Esophagus muscularis mucosa (tissue), 4 donors: ENCODE data around the gene KMT2E. TPM values are rescaled to one million over a fixed set of nuclear protein-coding genes. Genes with fewer than 3 reads are reported as not detected.

Experiments used
- DNase-seq: peaks from one replicate; pipeline ENCODE4 v3.0.0-alpha.2; 2017; ENCODE audit errors: extremely low spot score
- H3K27ac ChIP-seq, 4 donors: fragments of 200-600 bp; sonication (generic); replicated peaks in 1 of 4; 1 replicate in 3 of 4; 2 replicates in 1 of 4; pipeline ENCODE4 v1.5.1; 2016 to 2019; ENCODE audit warnings: mild to moderate bottlenecking in 1 of 4
- H3K27me3 ChIP-seq, 4 donors: fragments of 200-600 bp; sonication (generic); one replicate each; pipeline versions ENCODE4 v1.5.1 to v1.6.0; 2016 to 2019
- H3K36me3 ChIP-seq, 4 donors: fragments of 200-600 bp; sonication (generic); one replicate each; pipeline ENCODE4 v1.5.1; 2016 to 2019
- H3K4me1 ChIP-seq, 4 donors: fragments of 200-600 bp; sonication (generic); one replicate each; pipeline ENCODE4 v1.5.1; 2016 to 2019
- H3K4me3 ChIP-seq, 4 donors: fragments of 200-600 bp; sonication (generic); 1 replicate in 2 of 4; 2 replicates in 2 of 4; pipeline ENCODE4 v1.5.1; 2016 to 2019; ENCODE audit warnings: mild to moderate bottlenecking in 4 of 4, moderate library complexity in 1 of 4
- H3K9me3 ChIP-seq, 4 donors: fragments of 200-600 bp; sonication (generic); 1 replicate in 3 of 4; 2 replicates in 1 of 4; pipeline ENCODE4 v1.5.1; 2016 to 2019
- CTCF ChIP-seq, 3 experiments: fragments of 200-600 bp in 2 of 3; fragments of 450-650 bp in 1 of 3; sonication (generic) in 2 of 3; IDR thresholded peaks; one replicate each; pipeline ENCODE4 v1.5.1; 2017 to 2019; ENCODE audit warnings: antibody characterized with exemption in 3 of 3, mild to moderate bottlenecking in 2 of 3, moderate library complexity in 1 of 3
- EP300 ChIP-seq: sonication (generic); formaldehyde crosslinking; IDR thresholded peaks from one replicate; pipeline ENCODE4 v1.6.1; 2017; ENCODE audit warnings: antibody characterized with exemption
- POLR2A ChIP-seq: fragments of 450-650 bp; IDR thresholded peaks from one replicate; pipeline ENCODE4 v1.6.1; 2017; ENCODE audit warnings: antibody characterized with exemption, moderate library complexity, mild to moderate bottlenecking, low read depth
- POLR2AphosphoS5 ChIP-seq, 2 donors: sonication (generic); formaldehyde crosslinking; IDR thresholded peaks; one replicate each; pipeline ENCODE4 v1.6.1; 2017; ENCODE audit warnings: antibody characterized with exemption in 2 of 2
- WGBS: methylation state at CpG from one replicate; pipeline ENCODE4 v1.1.5; 2018; 5-methylcytosine and 5-hydroxymethylcytosine counted together
- intact Hi-C: fragments of 100-400 bp; cut with DNase I; formaldehyde crosslinking; loops from one replicate; pipeline ENCODE4 v1.15.1; 2023
- total RNA-seq, 4 donors: library from RNA; depleted of rRNA; stranded (reverse); fragments of >200 nt; gene quantifications; one replicate each; pipeline versions ENCODE4 v1.1.0 to v1.2.1, GENCODE V29; 2016

KMT2E gene
- total RNA-seq, 4 donors from 2014 or later = 77.0 to 109 (median 94.0) TPM

GRCh38 chr7:105149827-105150226, 135.8 kb downstream of the KMT2E start:
- H3K27me3 ChIP-seq = no peaks in the 10 kb centered on the region
- peaks cover 0 to 6% (median 3%) of the 10 kb centered on the region in 4 donors for H3K4me1 ChIP-seq
- H3K9me3 ChIP-seq = no peaks in the 10 kb centered on the region
- intact Hi-C loops = no loop called here
- H3K27ac ChIP-seq = no peak overlapping the region
- WGBS = 65% methylated on average over 3 of the region's 3 CpGs
- no peaks in the 10 kb centered on the region for H3K36me3 ChIP-seq
- TF ChIP-seq EP300 (no peak), POLR2AphosphoS5 (IDR thresholded peaks at IDR 0.05) (no peak), POLR2A (no peak), CTCF (IDR thresholded peaks at IDR 0.05) (no peak)
- DNase-seq = no peak
- no peak overlapping the region for H3K4me3 ChIP-seq

- H3K9me3 ChIP-seq = no peaks in the 10 kb centered on the region
- no peaks in the 10 kb centered on the region for H3K27me3 ChIP-seq
- WGBS = 69% methylated on average over 3 of the region's 3 CpGs
- peaks cover 0 to 11% (median 4%) of the 10 kb centered on the region in 4 donors for H3K4me1 ChIP-seq
- TF ChIP-seq EP300 (no peak), CTCF (IDR thresholded peaks at IDR 0.05) (no peak), POLR2AphosphoS5 (IDR thresholded peaks at IDR 0.05) (no peak), POLR2A (no peak)
- DNase-seq = no peak
- H3K36me3 ChIP-seq = no peaks in the 10 kb centered on the region
- no peak overlapping the region for H3K4me3 ChIP-seq
- H3K27ac ChIP-seq = no peak overlapping the region
- intact Hi-C loops = no loop called here
These were observed 137.1 kb downstream of the KMT2E start for GRCh38 chr7:105151152-105151551.

- H3K27me3 ChIP-seq = no peaks in the 10 kb centered on the region
- WGBS = 88% methylated on average over 6 of the region's 6 CpGs
- H3K27ac ChIP-seq = no peak overlapping the region
- H3K4me1 ChIP-seq = peaks cover 0 to 17% (median 5%) of the 10 kb centered on the region in 4 donors
- H3K4me3 ChIP-seq = no peak overlapping the region
- peak; percentile 64 for DNase-seq
- intact Hi-C loops = no loop called here
- TF ChIP-seq CTCF (IDR thresholded peaks at IDR 0.05) (no peak), POLR2A (no peak), POLR2AphosphoS5 (IDR thresholded peaks at IDR 0.05) (no peak), EP300 (no peak)
- H3K9me3 ChIP-seq = no peaks in the 10 kb centered on the region
- peaks cover 0 to 9% (median 3%) of the 10 kb centered on the region in 4 donors for H3K36me3 ChIP-seq
These were observed 139.5 kb downstream of the KMT2E start for GRCh38 chr7:105153531-105153930.

GRCh38 chr7:105154084-105154483, 140.1 kb downstream of the KMT2E start:
- peaks cover 0 to 9% (median 3%) of the 10 kb centered on the region in 4 donors for H3K36me3 ChIP-seq
- DNase-seq = peak; percentile 55
- H3K9me3 ChIP-seq = no peaks in the 10 kb centered on the region
- H3K4me3 ChIP-seq = no peak overlapping the region
- no peak for TF ChIP-seq POLR2A
- 70% methylated on average over 2 of the region's 2 CpGs for WGBS
- no peaks in the 10 kb centered on the region for H3K27me3 ChIP-seq
- peaks cover 0 to 17% (median 5%) of the 10 kb centered on the region in 4 donors for H3K4me1 ChIP-seq
- intact Hi-C loops = no loop called here
- H3K27ac ChIP-seq = no peak overlapping the region

GRCh38 chr7:105156731-105157130, 142.7 kb downstream of the KMT2E start:
- Histone ChIP-seq H3K27me3 (no peaks in the 10 kb centered on the region), H3K36me3 (peaks cover 0 to 23% (median 9%) of the 10 kb centered on the region in 4 donors), H3K9me3 (no peaks in the 10 kb centered on the region), H3K4me3 (no peak overlapping the region), H3K27ac (no peak overlapping the region), H3K4me1 (peaks cover 0 to 17% (median 5%) of the 10 kb centered on the region in 4 donors)
- peak; percentile 21 for DNase-seq
- WGBS = 94% methylated on average over 2 of the region's 2 CpGs
- TF ChIP-seq EP300 (no peak), POLR2A (no peak), CTCF (IDR thresholded peaks at IDR 0.05) (no peak), POLR2AphosphoS5 (IDR thresholded peaks at IDR 0.05) (no peak)
- intact Hi-C loops = no loop called here
